A549 (cell line): ENCODE measurements around the gene DGCR2.
"Not testable (repeated sequence)": the region's sequence is repeated elsewhere in the genome, so short reads cannot be mapped to it uniquely, and the experiment has no call there.

Source experiments
- JUN ChIP-seq, 2 experiments: fragments of >200 bp; sonication (Bioruptor Twin); formaldehyde crosslinking; IDR thresholded peaks; 2 replicates in 1 of 2; 3 replicates in 1 of 2; pipeline ENCODE4 v1.6.1; 2016 to 2017
- NR3C1 ChIP-seq: fragments of >200 bp; sonication (Bioruptor Twin); formaldehyde crosslinking; IDR thresholded peaks from 3 replicates; pipeline ENCODE4 v1.6.1; 2017

GRCh38 chr22:19023931-19024330 is 98.3 kb downstream of the DGCR2 start:
- not testable (repeated sequence) for TF ChIP-seq NR3C1; JUN (IDR thresholded peaks at IDR 0.05)
